Small intestine (tissue), 7 donors: ENCODE measurements around the gene USP43. TPM values are rescaled to one million over a fixed set of nuclear protein-coding genes. Genes with fewer than 3 reads are reported as not detected.

ENCODE experiments used
- DNase-seq, 2 donors: peaks; one replicate each; pipeline versions ENCODE4 v3.0.0 to v3.0.0-alpha.2; 2013
- FAIRE-seq: peaks from 2 replicates; lab custom pipeline; 2012; peaks lifted over from hg19 to GRCh38; lab: Jason Lieb, UNC
- H3K27ac ChIP-seq, 3 donors: one replicate each; pipeline ENCODE4 v1.5.1; 2013; ENCODE audit warnings: low read length in 2 of 3, mild to moderate bottlenecking in 2 of 3, control low read depth in 1 of 3, inconsistent platforms in 1 of 3, low read depth in 1 of 3, moderate library complexity in 1 of 3
- H3K27me3 ChIP-seq, 3 donors: one replicate each; pipeline ENCODE4 v1.6.1; 2013; ENCODE audit warnings: low read length in 3 of 3, inconsistent platforms in 1 of 3; ENCODE audit not compliant: control insufficient read depth in 3 of 3, insufficient read depth in 3 of 3
- H3K36me3 ChIP-seq, 3 donors: one replicate each; pipeline ENCODE4 v1.6.1; 2013; ENCODE audit warnings: low read length in 3 of 3, inconsistent platforms in 1 of 3, low read depth in 1 of 3, mild to moderate bottlenecking in 1 of 3, moderate library complexity in 1 of 3; ENCODE audit not compliant: control insufficient read depth in 3 of 3, insufficient read depth in 2 of 3
- H3K4me1 ChIP-seq, 3 donors: one replicate each; pipeline ENCODE4 v1.6.1; 2013; ENCODE audit warnings: low read length in 2 of 3, inconsistent platforms in 1 of 3, low read depth in 1 of 3, mild to moderate bottlenecking in 1 of 3, moderate library complexity in 1 of 3; ENCODE audit not compliant: control insufficient read depth in 3 of 3, insufficient read depth in 2 of 3
- H3K4me3 ChIP-seq, 3 donors: one replicate each; pipeline ENCODE4 v1.5.1; 2013; ENCODE audit warnings: low read length in 3 of 3, control low read depth in 1 of 3, inconsistent platforms in 1 of 3, low read depth in 1 of 3, mild to moderate bottlenecking in 1 of 3, moderate library complexity in 1 of 3
- H3K9me3 ChIP-seq, 2 donors: one replicate each; pipeline ENCODE4 v1.6.1; 2013; ENCODE audit warnings: low read depth in 1 of 2, low read length in 1 of 2; ENCODE audit not compliant: control insufficient read depth in 2 of 2, insufficient read depth in 1 of 2
- WGBS, 3 donors: extraction: QIAGEN DNeasy Blood & Tissue Kit; methylation state at CpG; one replicate each; pipeline ENCODE4 v1.1.7; 2013; 5-methylcytosine and 5-hydroxymethylcytosine counted together
- polyA plus RNA-seq, 4 donors: library from polyadenylated mRNA; stranded (reverse) in 3 of 4; unstranded in 1 of 4; fragments of 200-250 nt in 3 of 4; fragments of 120-200 nt in 1 of 4; gene quantifications; one replicate each; pipeline versions ENCODE4 v1.2.1 to v1.2.3, GENCODE V29; 2013
- donor health status: healthy with polysubstance abuse.
- donor health status: control.
- donor health status: control.
- donor health status: Bipolar disorder and iron deficiency.
- donor health status: healthy.

Gene USP43
- polyA plus RNA-seq, 4 donors: 4.5 to 16.1 (median 8.3) TPM

DNA sequence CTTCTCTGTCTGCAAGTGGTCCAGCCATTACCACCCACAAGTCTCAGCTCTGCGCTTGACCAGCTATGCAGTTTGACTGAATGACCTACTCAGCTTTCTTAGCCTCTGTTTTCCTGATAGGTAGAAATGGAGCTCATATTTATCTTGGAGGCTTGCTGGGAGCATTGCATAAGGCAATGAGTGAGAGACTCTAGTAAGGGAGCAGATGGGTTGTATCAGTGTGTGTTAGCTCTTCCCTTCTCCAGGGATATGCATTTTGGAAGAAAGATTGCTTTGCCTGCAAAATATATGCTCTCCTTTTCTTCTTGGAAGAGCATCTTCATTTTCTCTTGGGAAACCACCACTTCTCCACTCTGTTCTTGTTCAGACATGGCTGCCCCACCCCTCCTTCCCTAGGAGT lies 120.0 kb downstream of the USP43 start:
- Histone ChIP-seq H3K9me3 (no peaks in the 10 kb centered on the region), H3K36me3 (no peaks in the 10 kb centered on the region), H3K4me1 (no peaks in the 10 kb centered on the region), H3K27me3 (peaks cover 0 to 2% (median 0%) of the 10 kb centered on the region in 3 donors), H3K4me3 (no peak overlapping the region), H3K27ac (no peak overlapping the region)
- no peak for DNase-seq
- WGBS, 3 donors: 91 to 100% (median 100%) methylated on average over 1 of the region's 1 CpG
- FAIRE-seq: no peak

DNA sequence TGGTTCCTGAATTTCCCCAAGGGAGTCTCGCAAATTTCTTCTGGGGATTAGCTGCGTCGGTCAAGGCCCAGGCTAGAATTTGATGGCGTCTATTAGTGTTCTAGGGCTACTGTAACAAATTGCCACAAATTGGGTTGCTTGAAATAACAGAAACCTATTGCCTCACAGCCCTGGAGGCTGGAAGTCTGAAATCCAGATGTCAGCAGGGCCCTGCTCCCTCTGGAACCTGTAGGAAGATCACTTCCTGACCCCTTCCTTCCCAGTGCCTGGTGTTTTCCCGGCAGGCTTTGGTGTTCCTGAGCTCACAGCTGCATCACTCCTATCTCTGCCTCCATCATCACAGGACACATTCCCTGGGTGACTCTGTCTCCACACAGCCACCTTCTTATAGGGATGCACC lies 121.7 kb downstream of the USP43 start:
- H3K36me3 ChIP-seq: no peaks in the 10 kb centered on the region
- WGBS, 3 donors: 67 to 71% (median 70%) methylated on average over 5 of the region's 5 CpGs
- FAIRE-seq (no peak), DNase-seq (no peak)
- H3K9me3 ChIP-seq: no peaks in the 10 kb centered on the region
- H3K4me3 ChIP-seq: no peak overlapping the region
- H3K4me1 ChIP-seq: no peaks in the 10 kb centered on the region
- H3K27ac ChIP-seq: no peak overlapping the region
- peaks cover 0 to 2% (median 0%) of the 10 kb centered on the region in 3 donors for H3K27me3 ChIP-seq

- Histone ChIP-seq H3K4me1 (no peaks in the 10 kb centered on the region), H3K36me3 (no peaks in the 10 kb centered on the region), H3K4me3 (no peak overlapping the region), H3K9me3 (no peaks in the 10 kb centered on the region), H3K27me3 (peaks cover 0 to 2% (median 0%) of the 10 kb centered on the region in 3 donors), H3K27ac (no peak overlapping the region)
- DNase-seq: no peak
- 46 to 74% (median 60%) methylated on average over 7 of the region's 7 CpGs for WGBS, 3 donors
- no peak for FAIRE-seq
Observed at GRCh38 chr17:9767432-9767991, 122.2 kb downstream of the USP43 start.

- H3K27ac ChIP-seq: no peak overlapping the region
- H3K4me3 ChIP-seq: no peak overlapping the region
- H3K36me3 ChIP-seq: no peaks in the 10 kb centered on the region
- peaks cover 0 to 2% (median 0%) of the 10 kb centered on the region in 3 donors for H3K27me3 ChIP-seq
- H3K4me1 ChIP-seq: no peaks in the 10 kb centered on the region
- DNase-seq (peak; percentile 23 to 24), FAIRE-seq (no peak)
- 26 to 36% (median 29%) methylated on average over 5 of the region's 5 CpGs for WGBS, 3 donors
- H3K9me3 ChIP-seq: no peaks in the 10 kb centered on the region
Observed at GRCh38 chr17:9768381-9768934, 123.1 kb downstream of the USP43 start.

DNA sequence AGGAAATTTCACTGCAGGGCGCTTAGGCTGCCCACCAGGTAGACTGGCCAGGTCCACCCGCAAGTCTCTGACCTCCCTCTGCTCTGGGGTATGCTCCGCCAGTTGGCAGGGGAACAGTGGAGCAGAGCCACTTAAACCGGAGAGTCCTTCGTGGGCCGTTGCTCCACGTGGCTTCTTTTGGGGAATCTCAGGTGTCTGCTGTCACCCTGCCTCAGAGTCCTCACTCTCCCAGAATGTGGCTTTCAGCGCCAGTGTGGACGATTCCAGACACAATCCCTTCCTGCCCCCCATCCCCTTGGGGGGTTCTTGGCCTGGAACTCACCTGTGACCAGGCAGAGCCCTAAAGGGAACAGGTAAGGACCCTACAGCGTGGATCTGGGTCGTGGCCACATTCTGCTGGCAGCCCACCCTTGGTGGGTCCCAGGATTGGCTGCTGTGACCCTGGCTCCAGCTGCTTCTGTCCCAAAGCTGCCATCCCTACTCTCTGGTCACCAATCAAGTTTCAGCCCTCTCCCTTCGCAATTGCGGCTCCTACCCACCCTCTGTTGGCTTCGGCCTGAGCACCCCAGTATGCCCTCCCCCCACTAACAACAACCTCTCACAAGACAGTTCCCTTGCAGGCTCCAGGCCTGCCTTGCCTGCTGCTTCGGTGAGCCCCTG lies 123.8 kb downstream of the USP43 start:
- no peaks in the 10 kb centered on the region for H3K36me3 ChIP-seq
- no peak overlapping the region for H3K27ac ChIP-seq
- H3K27me3 ChIP-seq: peaks cover 0 to 2% (median 0%) of the 10 kb centered on the region in 3 donors
- DNase-seq (no peak), FAIRE-seq (no peak)
- H3K9me3 ChIP-seq: no peaks in the 10 kb centered on the region
- no peak overlapping the region for H3K4me3 ChIP-seq
- 80 to 87% (median 87%) methylated on average over 15 of the region's 15 CpGs for WGBS, 3 donors
- H3K4me1 ChIP-seq: no peaks in the 10 kb centered on the region

GRCh38 chr17:9771465-9771864 lies 126.1 kb downstream of the USP43 start:
- Histone ChIP-seq H3K27me3 (no peaks in the 10 kb centered on the region), H3K4me3 (no peak overlapping the region), H3K36me3 (no peaks in the 10 kb centered on the region), H3K9me3 (no peaks in the 10 kb centered on the region), H3K4me1 (no peaks in the 10 kb centered on the region), H3K27ac (no peak overlapping the region)
- FAIRE-seq (no peak), DNase-seq (no peak)
- 92 to 95% (median 94%) methylated on average over 27 of the region's 27 CpGs for WGBS, 3 donors

- 80 to 84% (median 82%) methylated on average over 19 of the region's 19 CpGs for WGBS, 3 donors
- H3K4me1 ChIP-seq: no peaks in the 10 kb centered on the region
- H3K9me3 ChIP-seq: no peaks in the 10 kb centered on the region
- FAIRE-seq: no peak
- H3K27ac ChIP-seq: no peak overlapping the region
- no peaks in the 10 kb centered on the region for H3K36me3 ChIP-seq
- DNase-seq: no peak
- H3K27me3 ChIP-seq: no peaks in the 10 kb centered on the region
- no peak overlapping the region for H3K4me3 ChIP-seq
Observed at GRCh38 chr17:9772658-9773057, 127.3 kb downstream of the USP43 start.

GRCh38 chr17:9776911-9777310 lies 131.6 kb downstream of the USP43 start:
- DNase-seq (no peak), FAIRE-seq (no peak)
- 89 to 94% (median 91%) methylated on average over 9 of the region's 9 CpGs for WGBS, 3 donors
- no peak overlapping the region for H3K4me3 ChIP-seq
- H3K27ac ChIP-seq: no peak overlapping the region
- no peaks in the 10 kb centered on the region for H3K9me3 ChIP-seq
- H3K4me1 ChIP-seq: no peaks in the 10 kb centered on the region
- H3K27me3 ChIP-seq: no peaks in the 10 kb centered on the region
- H3K36me3 ChIP-seq: no peaks in the 10 kb centered on the region
